HG02623 (cell line): ENCODE measurements around the gene TCN2.
"Not testable (repeated sequence)": the region's sequence is repeated elsewhere in the genome, so short reads cannot be mapped to it uniquely, and the experiment has no call there.

ENCODE experiments used
- ATAC-seq: cut with Tn5 transposase; IDR thresholded peaks from one replicate; pipeline ENCODE4 v1.9.1; 2021; ENCODE audit warnings: moderate library complexity; ENCODE audit not compliant: unreplicated experiment

Gene TCN2

GRCh38 chr22:30606455-30607299 lies at the start of gene TCN2:
TCN2 (plus strand) TSS chr22:30607174; CDS start chr22:30607332, 158 bp downstream.
- no peak for ATAC-seq

GRCh38 chr22:30557243-30557642 lies 49.7 kb upstream of the TCN2 start:
- ATAC-seq = no peak

GRCh38 chr22:30559889-30560288 lies 47.1 kb upstream of the TCN2 start:
- ATAC-seq = no peak

- not testable (repeated sequence) for ATAC-seq
Measured at GRCh38 chr22:30560643-30561202, 46.3 kb upstream of the TCN2 start.

GRCh38 chr22:30561402-30562189 lies 45.4 kb upstream of the TCN2 start:
- no peak for ATAC-seq

GRCh38 chr22:30562366-30562765 lies 44.6 kb upstream of the TCN2 start:
- ATAC-seq = no peak

GRCh38 chr22:30564045-30564760 lies 42.8 kb upstream of the TCN2 start:
- no peak for ATAC-seq

GRCh38 chr22:30564761-30565119 lies 42.2 kb upstream of the TCN2 start:
- ATAC-seq = no peak

GRCh38 chr22:30565341-30565740 lies 41.6 kb upstream of the TCN2 start:
- no peak for ATAC-seq

GRCh38 chr22:30566125-30566524 lies 40.8 kb upstream of the TCN2 start:
- ATAC-seq = no peak

- ATAC-seq = not testable (repeated sequence)
Measured at GRCh38 chr22:30567277-30567676, 39.7 kb upstream of the TCN2 start.

- ATAC-seq = no peak
Measured at GRCh38 chr22:30568137-30568805, 38.7 kb upstream of the TCN2 start.

- ATAC-seq = no peak
Measured at GRCh38 chr22:30569674-30570202, 37.2 kb upstream of the TCN2 start.

GRCh38 chr22:30572210-30572609 lies 34.8 kb upstream of the TCN2 start:
- ATAC-seq = no peak

GRCh38 chr22:30572840-30573593 lies 34.0 kb upstream of the TCN2 start:
- no peak for ATAC-seq

GRCh38 chr22:30573594-30574094 lies 33.3 kb upstream of the TCN2 start:
- no peak for ATAC-seq

- no peak for ATAC-seq
Measured at GRCh38 chr22:30574095-30574981, 32.6 kb upstream of the TCN2 start, which contains the start of gene GAL3ST1. GAL3ST1 (minus strand) TSS chr22:30574665; CDS start chr22:30557392, 17,273 bp downstream.

- ATAC-seq = no peak
Measured at GRCh38 chr22:30574997-30575671, 31.8 kb upstream of the TCN2 start.
